Spinal cord (tissue), 10 donors: ENCODE measurements around the gene EXTL2. TPM values are rescaled to one million over a fixed set of nuclear protein-coding genes. Genes with fewer than 3 reads are reported as not detected.

ENCODE experiments used
- DNase-seq, 6 donors: peaks; one replicate each; pipeline versions ENCODE4 v3.0.0 to v3.0.0-alpha.2; 2013 to 2015; ENCODE audit warnings: low spot score in 6 of 6, low read depth in 4 of 6
- H3K27ac ChIP-seq: one replicate; pipeline ENCODE4 v1.5.1; 2013; ENCODE audit warnings: low read depth, low read length, control low read depth
- H3K27me3 ChIP-seq: one replicate; pipeline ENCODE4 v1.6.1; 2013; ENCODE audit warnings: low read length; ENCODE audit not compliant: control insufficient read depth, insufficient read depth
- H3K36me3 ChIP-seq: one replicate; pipeline ENCODE4 v1.6.1; 2013; ENCODE audit warnings: low read length; ENCODE audit not compliant: control insufficient read depth, insufficient read depth
- H3K4me1 ChIP-seq: one replicate; pipeline ENCODE4 v1.6.1; 2013; ENCODE audit warnings: low read length; ENCODE audit not compliant: control insufficient read depth, insufficient read depth
- H3K4me3 ChIP-seq: one replicate; pipeline ENCODE4 v1.5.1; 2013; ENCODE audit warnings: low read depth, low read length, control low read depth
- H3K9me3 ChIP-seq: one replicate; pipeline ENCODE4 v1.6.1; 2013; ENCODE audit warnings: low read length; ENCODE audit not compliant: control insufficient read depth, insufficient read depth
- WGBS: methylation state at CpG from one replicate; pipeline ENCODE4 v1.1.5; 2013; ENCODE audit warnings: missing lambda C conversion rate; ENCODE audit not compliant: insufficient coverage; 5-methylcytosine and 5-hydroxymethylcytosine counted together
- polyA plus RNA-seq, 2 donors: library from polyadenylated mRNA; unstranded; fragments of 120-200 nt; gene quantifications; one replicate each; pipeline ENCODE4 v1.2.1, GENCODE V29; 2013; ENCODE audit not compliant: insufficient read length in 2 of 2
- total RNA-seq, 2 donors: library from RNA; depleted of rRNA in 1 of 2; stranded (reverse); fragments of 120-200 nt in 1 of 2; fragments of >200 nt in 1 of 2; gene quantifications; one replicate each; pipeline versions ENCODE4 v1.2.3 to v1.2.4, GENCODE V29; 2013 to 2014
- donor health status: healthy.

EXTL2 gene
- total and polyA plus RNA-seq, 4 donors, result 44.7 to 72.4 (median 52.1) TPM

- Histone ChIP-seq H3K27me3 (no peaks in the 10 kb centered on the region), H3K27ac (no peak overlapping the region), H3K4me1 (no peaks in the 10 kb centered on the region), H3K9me3 (peaks cover 4% of the 10 kb centered on the region), H3K4me3 (no peak overlapping the region), H3K36me3 (peaks cover 11% of the 10 kb centered on the region)
- DNase-seq, result no peak
- WGBS, result no CpG with 5 or more reads among the region's 3 CpGs
Observed at GRCh38 chr1:100905181-100905580, 10.5 kb upstream of the EXTL2 start.

GRCh38 chr1:100904528-100904927 lies 9.9 kb upstream of the EXTL2 start:
- Histone ChIP-seq H3K4me3 (no peak overlapping the region), H3K36me3 (peaks cover 12% of the 10 kb centered on the region), H3K4me1 (no peaks in the 10 kb centered on the region), H3K9me3 (peaks cover 4% of the 10 kb centered on the region), H3K27ac (no peak overlapping the region), H3K27me3 (no peaks in the 10 kb centered on the region)
- no peak for DNase-seq
- 100% methylated on average over 2 of the region's 2 CpGs for WGBS

GRCh38 chr1:100903777-100904176 lies 9.1 kb upstream of the EXTL2 start:
- H3K27me3 ChIP-seq, result no peaks in the 10 kb centered on the region
- peaks cover 14% of the 10 kb centered on the region for H3K36me3 ChIP-seq
- H3K9me3 ChIP-seq, result peaks cover 4% of the 10 kb centered on the region
- no peak overlapping the region for H3K27ac ChIP-seq
- DNase-seq, result no peak
- no CpG with 5 or more reads among the region's 1 CpG for WGBS
- no peaks in the 10 kb centered on the region for H3K4me1 ChIP-seq
- H3K4me3 ChIP-seq, result no peak overlapping the region

- H3K27ac ChIP-seq, result no peak overlapping the region
- DNase-seq, result no peak
- H3K36me3 ChIP-seq, result peaks cover 8% of the 10 kb centered on the region
- H3K4me1 ChIP-seq, result no peaks in the 10 kb centered on the region
- WGBS, result no CpG with 5 or more reads among the region's 1 CpG
- H3K9me3 ChIP-seq, result peaks cover 4% of the 10 kb centered on the region
- H3K4me3 ChIP-seq, result no peak overlapping the region
- no peaks in the 10 kb centered on the region for H3K27me3 ChIP-seq
Observed at GRCh38 chr1:100902365-100902764, 7.7 kb upstream of the EXTL2 start.

GRCh38 chr1:100896481-100896982 lies 1.9 kb upstream of the EXTL2 start:
- DNase-seq, result peak in 4 of 6 donors; percentile 4 to 44 (median 34)
- H3K36me3 ChIP-seq, result peaks cover 6% of the 10 kb centered on the region
- H3K27ac ChIP-seq, result peak overlapping the region; percentile 98
- H3K27me3 ChIP-seq, result no peaks in the 10 kb centered on the region
- H3K9me3 ChIP-seq, result no peaks in the 10 kb centered on the region
- 0% methylated on average over 8 of the region's 12 CpGs for WGBS
- H3K4me1 ChIP-seq, result no peaks in the 10 kb centered on the region
- peak overlapping the region; percentile 97 for H3K4me3 ChIP-seq

- peak within 1 kb of the TSS; percentile 97 for H3K4me3 ChIP-seq
- peaks cover 3% of the 10 kb centered on the region for H3K36me3 ChIP-seq
- no peaks in the 10 kb centered on the region for H3K27me3 ChIP-seq
- peak; percentile 80 to 97 (median 84) for DNase-seq
- H3K27ac ChIP-seq, result peak within 1 kb of the TSS; percentile 98
- H3K9me3 ChIP-seq, result peaks cover 5% of the 10 kb centered on the region
- no peaks in the 10 kb centered on the region for H3K4me1 ChIP-seq
- under 1% methylated on average over 58 of the region's 62 CpGs for WGBS
Observed at GRCh38 chr1:100895540-100896480, 1.2 kb upstream of the EXTL2 start, which contains the start of gene SLC30A7. Gene SLC30A7 (plus strand): TSS chr1:100896090. CDS start chr1:100896263, 173 bp downstream.

GRCh38 chr1:100893718-100894117 lies 924 bp downstream of the EXTL2 start:
- Histone ChIP-seq H3K27ac (no peak overlapping the region), H3K4me3 (peak overlapping the region; percentile 97), H3K9me3 (peaks cover 14% of the 10 kb centered on the region), H3K27me3 (no peaks in the 10 kb centered on the region), H3K36me3 (no peaks in the 10 kb centered on the region), H3K4me1 (no peaks in the 10 kb centered on the region)
- no peak for DNase-seq
- WGBS, result no CpG with 5 or more reads among the region's 2 CpGs

- 100% methylated on average over 1 of the region's 3 CpGs for WGBS
- no peak for DNase-seq
- peaks cover 14% of the 10 kb centered on the region for H3K9me3 ChIP-seq
- H3K4me3 ChIP-seq, result no peak overlapping the region
- no peaks in the 10 kb centered on the region for H3K4me1 ChIP-seq
- no peak overlapping the region for H3K27ac ChIP-seq
- H3K36me3 ChIP-seq, result peaks cover 1% of the 10 kb centered on the region
- H3K27me3 ChIP-seq, result no peaks in the 10 kb centered on the region
Observed at GRCh38 chr1:100892554-100892953, 2.1 kb downstream of the EXTL2 start.

- Histone ChIP-seq H3K27ac (no peak overlapping the region), H3K27me3 (no peaks in the 10 kb centered on the region), H3K4me3 (no peak overlapping the region), H3K36me3 (peaks cover 3% of the 10 kb centered on the region), H3K4me1 (no peaks in the 10 kb centered on the region), H3K9me3 (peaks cover 14% of the 10 kb centered on the region)
- no peak for DNase-seq
- WGBS, result 100% methylated on average over 1 of the region's 1 CpG
Observed at GRCh38 chr1:100891380-100891779, 3.3 kb downstream of the EXTL2 start.
